HepG2 (cell line): ENCODE data around the gene LOXL3. TPM values are rescaled to one million over a fixed set of nuclear protein-coding genes. Genes with fewer than 3 reads are reported as not detected.
A peak's percentile ranks its signal among the peaks of the same experiment; 100 is the strongest.

Source experiments
- ADNP ChIP-seq: sonication (generic); formaldehyde crosslinking; IDR thresholded peaks from 2 replicates; pipeline ENCODE4 v1.4.0; 2020; ENCODE audit warnings: missing genetic modification reagents
- GTF2F1 ChIP-seq: fragments of 150-350 bp; IDR thresholded peaks from 2 replicates; pipeline ENCODE4 v1.6.1; 2014; ENCODE audit warnings: low read length
- MEF2D ChIP-seq: sonication (generic); formaldehyde crosslinking; IDR thresholded peaks from 2 replicates; pipeline ENCODE4 v1.5.1; 2020; ENCODE audit warnings: mild to moderate bottlenecking, missing genetic modification reagents
- MEIS2 ChIP-seq: sonication (generic); formaldehyde crosslinking; IDR thresholded peaks from 2 replicates; pipeline ENCODE4 v1.9.0; 2021; ENCODE audit warnings: mild to moderate bottlenecking, missing genetic modification reagents
- NR3C1 ChIP-seq: sonication (generic); formaldehyde crosslinking; IDR thresholded peaks from 2 replicates; pipeline ENCODE4 v1.4.0; 2020; ENCODE audit warnings: missing genetic modification reagents
- PHF8 ChIP-seq: sonication (generic); formaldehyde crosslinking; IDR thresholded peaks from 2 replicates; pipeline ENCODE4 v1.5.0; 2020; ENCODE audit warnings: missing genetic modification reagents
- RFXANK ChIP-seq: IDR thresholded peaks from 2 replicates; pipeline ENCODE4 v1.6.1; 2016
- ZFP36 ChIP-seq: fragments of 150-350 bp; IDR thresholded peaks from 2 replicates; pipeline ENCODE4 v1.6.1; 2018; ENCODE audit warnings: borderline replicate concordance, low read length, low read depth; ENCODE audit not compliant: partially characterized antibody
- ZFP37 ChIP-seq: sonication (generic); formaldehyde crosslinking; IDR thresholded peaks from 2 replicates; pipeline ENCODE4 v1.4.0; 2020; ENCODE audit warnings: missing genetic modification reagents, borderline replicate concordance
- ZNF263 ChIP-seq: sonication (generic); formaldehyde crosslinking; IDR thresholded peaks from 2 replicates; pipeline ENCODE4 v1.4.0; 2020; ENCODE audit warnings: missing genetic modification reagents
- ZNF331 ChIP-seq: sonication (generic); formaldehyde crosslinking; IDR thresholded peaks from 2 replicates; pipeline ENCODE4 v1.4.0; 2020; ENCODE audit warnings: missing genetic modification reagents
- ZNF350 ChIP-seq: sonication (generic); formaldehyde crosslinking; IDR thresholded peaks from 2 replicates; pipeline ENCODE4 v1.4.0; 2020; ENCODE audit warnings: mild to moderate bottlenecking, low read depth, missing genetic modification reagents, borderline replicate concordance
- ZNF543 ChIP-seq: sonication (generic); formaldehyde crosslinking; IDR thresholded peaks from 2 replicates; pipeline ENCODE4 v1.4.0; 2020; ENCODE audit warnings: mild to moderate bottlenecking, missing genetic modification reagents
- ZNF577 ChIP-seq: sonication (generic); formaldehyde crosslinking; IDR thresholded peaks from 2 replicates; pipeline ENCODE4 v1.4.0; 2020; ENCODE audit warnings: mild to moderate bottlenecking, low read depth, missing genetic modification reagents, borderline replicate concordance
- ZNF746 ChIP-seq: sonication (generic); formaldehyde crosslinking; IDR thresholded peaks from 2 replicates; pipeline ENCODE4 v1.8.0; 2022; ENCODE audit warnings: mild to moderate bottlenecking, missing genetic modification reagents
- polyA plus RNA-seq, 8 experiments: library from polyadenylated mRNA; depleted of rRNA in 3 of 8; stranded (reverse) in 7 of 8; unstranded in 1 of 8; fragments of >200 nt; fragmentation: Illumina TruSeq in 4 of 8; extraction: Trizol in 4 of 8; gene quantifications; 2 replicates each; pipeline versions ENCODE4 v1.2.1 to v1.2.3, GENCODE V29; 2011 to 2016; ENCODE audit warnings: low read depth in 4 of 8, missing spikeins in 1 of 8, mixed read lengths in 1 of 8; ENCODE audit not compliant: insufficient read depth in 1 of 8
- total RNA-seq, 5 experiments: library from RNA; depleted of rRNA; stranded (reverse); fragments of >200 nt; fragmentation: Illumina TruSeq; extraction: Trizol; gene quantifications; 2 replicates each; pipeline ENCODE4 v1.2.3, GENCODE V29; 2016; ENCODE audit warnings: low read depth in 1 of 5
- TF ChIP-seq, protein P1 (sequence below): sonication (generic); formaldehyde crosslinking; IDR thresholded peaks from 2 replicates; pipeline ENCODE4 v1.9.0; 2021; ENCODE audit warnings: missing genetic modification reagents, mild to moderate bottlenecking, borderline replicate concordance
- TF ChIP-seq, protein P2 (sequence below): sonication (generic); formaldehyde crosslinking; IDR thresholded peaks from 2 replicates; pipeline ENCODE4 v1.4.0; 2020; ENCODE audit warnings: missing genetic modification reagents
- TF ChIP-seq, protein P3 (sequence below): IDR thresholded peaks from 2 replicates; pipeline ENCODE4 v1.6.1; 2016; ENCODE audit warnings: mild to moderate bottlenecking
- TF ChIP-seq, protein P4 (sequence below): sonication (generic); formaldehyde crosslinking; conservative IDR thresholded peaks from 2 replicates; pipeline ENCODE4 v1.4.0; 2020; ENCODE audit warnings: missing genetic modification reagents
- TF ChIP-seq, protein P5 (sequence below): IDR thresholded peaks from 2 replicates; pipeline ENCODE4 v1.4.0; 2020; ENCODE audit warnings: mild to moderate bottlenecking, missing genetic modification reagents

Gene LOXL3
- total and polyA plus RNA-seq, 2 of the 13 experiments (the other 11 are each of a cell fraction or from before 2014, with no cell fraction given): 0.55 to 6.5 TPM

DNA sequence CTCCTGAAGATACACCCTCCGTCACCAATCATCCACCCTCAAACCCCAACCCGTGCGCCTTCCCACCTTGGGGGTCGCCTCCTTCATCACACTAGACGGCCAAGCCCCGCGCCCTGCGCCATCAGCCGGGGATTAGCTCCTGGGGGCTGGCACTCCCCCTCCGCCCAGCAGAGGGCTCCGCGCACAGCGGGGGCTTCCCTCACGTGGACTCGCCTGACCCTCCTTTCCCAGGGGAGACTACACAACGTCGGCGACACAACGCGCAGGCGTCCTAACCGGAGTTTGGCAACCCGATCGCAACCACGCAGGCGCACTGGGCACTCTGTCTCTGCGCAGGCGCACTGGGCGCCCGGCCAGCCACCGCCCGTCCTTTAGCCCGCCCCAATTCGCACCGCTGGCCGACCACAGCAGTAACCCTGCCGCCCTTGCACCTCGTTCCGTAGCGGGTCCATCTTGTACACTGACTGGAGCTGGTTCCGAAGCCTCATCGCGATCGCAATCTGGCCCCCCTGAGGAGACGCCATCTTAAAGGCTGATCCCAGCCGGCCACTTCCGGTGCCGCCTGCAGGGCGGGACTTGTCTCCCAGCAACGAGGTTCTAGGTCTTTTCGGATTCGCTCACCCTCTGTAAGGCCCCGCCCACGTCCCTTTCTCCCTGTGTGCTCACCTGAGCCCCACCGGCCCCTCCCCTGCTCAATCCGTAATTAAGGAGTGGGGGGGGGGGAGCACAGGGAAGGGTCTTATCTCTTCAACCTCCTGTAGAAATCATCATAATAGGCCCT lies 46.4 kb downstream of the LOXL3 start, which contains the start of gene PCGF1 (continued):
- TF ChIP-seq, protein P1, sequence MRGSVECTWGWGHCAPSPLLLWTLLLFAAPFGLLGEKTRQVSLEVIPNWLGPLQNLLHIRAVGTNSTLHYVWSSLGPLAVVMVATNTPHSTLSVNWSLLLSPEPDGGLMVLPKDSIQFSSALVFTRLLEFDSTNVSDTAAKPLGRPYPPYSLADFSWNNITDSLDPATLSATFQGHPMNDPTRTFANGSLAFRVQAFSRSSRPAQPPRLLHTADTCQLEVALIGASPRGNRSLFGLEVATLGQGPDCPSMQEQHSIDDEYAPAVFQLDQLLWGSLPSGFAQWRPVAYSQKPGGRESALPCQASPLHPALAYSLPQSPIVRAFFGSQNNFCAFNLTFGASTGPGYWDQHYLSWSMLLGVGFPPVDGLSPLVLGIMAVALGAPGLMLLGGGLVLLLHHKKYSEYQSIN: no peak
- TF ChIP-seq ZNF350 (peak; percentile 87), GTF2F1 (no peak), ZNF331 (peak; percentile 87), ZNF577 (CRISPR knock-in tag) (0 out of 2 replicates have a peak, but pooled peaks have one; percentile 17), ZFP36 (no peak), MEF2D (CRISPR knock-in tag) (peak; percentile 82), ZNF263 (CRISPR knock-in tag) (peak; percentile 76), ADNP (CRISPR knock-in tag) (no peak), ZFP37 (CRISPR knock-in tag) (peak; percentile 59), ZNF746 (CRISPR knock-in tag) (peak; percentile 21; the same call in 1 of the 2 replicates), NR3C1 (CRISPR knock-in tag) (no peak), RFXANK (CRISPR knock-in tag) (no peak; the same call in 1 of the 2 replicates), ZNF543 (CRISPR knock-in tag) (peak; percentile 96), PHF8 (peak; percentile 90), MEIS2 (no peak; the same call in 1 of the 2 replicates)
- TF ChIP-seq, protein P2, sequence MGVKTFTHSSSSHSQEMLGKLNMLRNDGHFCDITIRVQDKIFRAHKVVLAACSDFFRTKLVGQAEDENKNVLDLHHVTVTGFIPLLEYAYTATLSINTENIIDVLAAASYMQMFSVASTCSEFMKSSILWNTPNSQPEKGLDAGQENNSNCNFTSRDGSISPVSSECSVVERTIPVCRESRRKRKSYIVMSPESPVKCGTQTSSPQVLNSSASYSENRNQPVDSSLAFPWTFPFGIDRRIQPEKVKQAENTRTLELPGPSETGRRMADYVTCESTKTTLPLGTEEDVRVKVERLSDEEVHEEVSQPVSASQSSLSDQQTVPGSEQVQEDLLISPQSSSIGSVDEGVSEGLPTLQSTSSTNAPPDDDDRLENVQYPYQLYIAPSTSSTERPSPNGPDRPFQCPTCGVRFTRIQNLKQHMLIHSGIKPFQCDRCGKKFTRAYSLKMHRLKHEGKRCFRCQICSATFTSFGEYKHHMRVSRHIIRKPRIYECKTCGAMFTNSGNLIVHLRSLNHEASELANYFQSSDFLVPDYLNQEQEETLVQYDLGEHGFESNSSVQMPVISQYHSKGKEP (CRISPR knock-in tag): 0 out of 2 replicates have a peak, but pooled peaks have one; percentile 60
- TF ChIP-seq, protein P3, sequence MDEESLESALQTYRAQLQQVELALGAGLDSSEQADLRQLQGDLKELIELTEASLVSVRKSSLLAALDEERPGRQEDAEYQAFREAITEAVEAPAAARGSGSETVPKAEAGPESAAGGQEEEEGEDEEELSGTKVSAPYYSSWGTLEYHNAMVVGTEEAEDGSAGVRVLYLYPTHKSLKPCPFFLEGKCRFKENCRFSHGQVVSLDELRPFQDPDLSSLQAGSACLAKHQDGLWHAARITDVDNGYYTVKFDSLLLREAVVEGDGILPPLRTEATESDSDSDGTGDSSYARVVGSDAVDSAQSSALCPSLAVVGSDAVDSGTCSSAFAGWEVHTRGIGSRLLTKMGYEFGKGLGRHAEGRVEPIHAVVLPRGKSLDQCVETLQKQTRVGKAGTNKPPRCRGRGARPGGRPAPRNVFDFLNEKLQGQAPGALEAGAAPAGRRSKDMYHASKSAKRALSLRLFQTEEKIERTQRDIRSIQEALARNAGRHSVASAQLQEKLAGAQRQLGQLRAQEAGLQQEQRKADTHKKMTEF (CRISPR knock-in tag): peak; percentile 84
- TF ChIP-seq, protein P4, sequence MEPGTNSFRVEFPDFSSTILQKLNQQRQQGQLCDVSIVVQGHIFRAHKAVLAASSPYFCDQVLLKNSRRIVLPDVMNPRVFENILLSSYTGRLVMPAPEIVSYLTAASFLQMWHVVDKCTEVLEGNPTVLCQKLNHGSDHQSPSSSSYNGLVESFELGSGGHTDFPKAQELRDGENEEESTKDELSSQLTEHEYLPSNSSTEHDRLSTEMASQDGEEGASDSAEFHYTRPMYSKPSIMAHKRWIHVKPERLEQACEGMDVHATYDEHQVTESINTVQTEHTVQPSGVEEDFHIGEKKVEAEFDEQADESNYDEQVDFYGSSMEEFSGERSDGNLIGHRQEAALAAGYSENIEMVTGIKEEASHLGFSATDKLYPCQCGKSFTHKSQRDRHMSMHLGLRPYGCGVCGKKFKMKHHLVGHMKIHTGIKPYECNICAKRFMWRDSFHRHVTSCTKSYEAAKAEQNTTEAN (CRISPR knock-in tag): no peak; the same call in 1 of the 2 replicates
- TF ChIP-seq, protein P5, sequence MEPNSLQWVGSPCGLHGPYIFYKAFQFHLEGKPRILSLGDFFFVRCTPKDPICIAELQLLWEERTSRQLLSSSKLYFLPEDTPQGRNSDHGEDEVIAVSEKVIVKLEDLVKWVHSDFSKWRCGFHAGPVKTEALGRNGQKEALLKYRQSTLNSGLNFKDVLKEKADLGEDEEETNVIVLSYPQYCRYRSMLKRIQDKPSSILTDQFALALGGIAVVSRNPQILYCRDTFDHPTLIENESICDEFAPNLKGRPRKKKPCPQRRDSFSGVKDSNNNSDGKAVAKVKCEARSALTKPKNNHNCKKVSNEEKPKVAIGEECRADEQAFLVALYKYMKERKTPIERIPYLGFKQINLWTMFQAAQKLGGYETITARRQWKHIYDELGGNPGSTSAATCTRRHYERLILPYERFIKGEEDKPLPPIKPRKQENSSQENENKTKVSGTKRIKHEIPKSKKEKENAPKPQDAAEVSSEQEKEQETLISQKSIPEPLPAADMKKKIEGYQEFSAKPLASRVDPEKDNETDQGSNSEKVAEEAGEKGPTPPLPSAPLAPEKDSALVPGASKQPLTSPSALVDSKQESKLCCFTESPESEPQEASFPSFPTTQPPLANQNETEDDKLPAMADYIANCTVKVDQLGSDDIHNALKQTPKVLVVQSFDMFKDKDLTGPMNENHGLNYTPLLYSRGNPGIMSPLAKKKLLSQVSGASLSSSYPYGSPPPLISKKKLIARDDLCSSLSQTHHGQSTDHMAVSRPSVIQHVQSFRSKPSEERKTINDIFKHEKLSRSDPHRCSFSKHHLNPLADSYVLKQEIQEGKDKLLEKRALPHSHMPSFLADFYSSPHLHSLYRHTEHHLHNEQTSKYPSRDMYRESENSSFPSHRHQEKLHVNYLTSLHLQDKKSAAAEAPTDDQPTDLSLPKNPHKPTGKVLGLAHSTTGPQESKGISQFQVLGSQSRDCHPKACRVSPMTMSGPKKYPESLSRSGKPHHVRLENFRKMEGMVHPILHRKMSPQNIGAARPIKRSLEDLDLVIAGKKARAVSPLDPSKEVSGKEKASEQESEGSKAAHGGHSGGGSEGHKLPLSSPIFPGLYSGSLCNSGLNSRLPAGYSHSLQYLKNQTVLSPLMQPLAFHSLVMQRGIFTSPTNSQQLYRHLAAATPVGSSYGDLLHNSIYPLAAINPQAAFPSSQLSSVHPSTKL (CRISPR knock-in tag): peak; percentile 46; the same call in 1 of the 2 replicates
